Tracheal epithelial cell (primary cell): Measurements from ENCODE around the gene UBE2L3. TPM values are rescaled to one million over a fixed set of nuclear protein-coding genes. Genes with fewer than 3 reads are reported as not detected.

Experiments used
- total RNA-seq: library from RNA; depleted of rRNA; stranded (reverse); fragments of >200 nt; gene quantifications from 2 replicates; pipeline ENCODE4 v1.2.1, GENCODE V29; 2014

UBE2L3 gene
- 24.9 and 26.3 TPM in 2 replicates for total RNA-seq

GRCh38 chr22:21567456-21568346 is at the start of gene UBE2L3:
UBE2L3 (plus strand) TSS chr22:21567714; CDS start chr22:21567745, 31 bp downstream.

DNA sequence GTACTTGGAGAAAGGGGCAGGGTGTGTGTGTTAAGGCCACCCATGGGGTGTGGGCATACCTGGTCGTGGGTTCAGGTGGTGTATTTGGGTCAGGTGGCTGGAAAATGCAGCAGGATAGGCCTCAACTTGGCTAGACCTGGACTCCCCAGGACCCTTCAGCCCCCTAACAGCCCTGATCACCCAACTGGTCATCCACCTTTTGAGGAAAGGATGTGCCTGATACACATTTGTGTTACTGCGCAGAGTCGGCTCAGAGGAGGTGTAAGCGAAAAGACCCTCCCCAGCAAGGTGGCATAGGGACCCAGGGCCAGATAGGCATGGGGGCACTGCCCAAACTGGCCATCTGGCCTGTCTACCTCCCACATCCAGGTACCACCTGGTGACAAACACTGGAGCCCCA is 16.2 kb upstream of the UBE2L3 start, which contains the start of gene RIMBP3C:
TSS of gene RIMBP3C (minus strand) at position 101 of the 400 bp plus-strand sequence. CDS start 485 bp downstream, outside the sequence.

GRCh38 chr22:21629255-21630149 is 62.0 kb downstream of the UBE2L3 start, which contains the start of gene YDJC:
YDJC (minus strand) TSS chr22:21630022; CDS start chr22:21630014, 8 bp downstream.

DNA sequence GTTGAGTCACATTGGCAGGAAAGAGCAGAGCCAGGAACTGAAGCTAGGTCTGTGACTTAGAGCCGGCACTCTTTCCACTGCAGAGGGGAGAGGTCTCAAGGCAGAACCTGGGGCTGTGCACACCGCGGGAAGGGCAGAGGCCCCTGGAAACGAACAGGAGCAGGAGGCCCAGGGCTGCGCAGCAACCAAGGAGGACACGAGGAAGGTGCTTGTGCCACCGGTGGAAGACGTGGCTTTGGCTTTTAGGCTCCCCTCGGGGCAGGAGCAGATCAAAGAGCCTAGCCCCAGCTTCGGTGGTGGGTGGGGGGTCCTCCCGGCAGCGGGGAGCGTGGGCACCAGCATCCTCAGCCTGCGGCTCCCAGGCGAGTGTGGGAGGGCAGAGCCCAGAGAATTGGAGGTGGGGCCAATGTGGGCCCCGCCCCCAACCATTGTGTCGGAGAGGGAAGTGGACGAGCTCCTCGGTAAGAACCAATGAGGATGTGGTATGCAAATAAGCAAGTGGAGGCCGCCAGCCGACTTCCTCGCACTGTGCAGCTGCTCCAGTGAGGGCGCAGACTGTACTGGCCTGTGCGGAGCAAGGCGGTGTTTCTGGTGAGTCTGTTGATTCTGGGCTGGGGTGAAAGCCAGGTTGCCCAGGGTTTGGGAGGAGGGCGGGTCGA is 64.9 kb downstream of the UBE2L3 start, which contains the start of gene CCDC116:
TSS of gene CCDC116 (plus strand) at position 524 of the 659 bp plus-strand sequence. CDS start 422 bp downstream, outside the sequence.

GRCh38 chr22:21641789-21642583 is 74.5 kb downstream of the UBE2L3 start, which contains the start of gene SDF2L1:
SDF2L1 (plus strand) TSS chr22:21642302; CDS start chr22:21642337, 35 bp downstream.

Other genes with a start within 250 kb of the UBE2L3 start
- not detected in 2 replicates for gene RIMBP3B, start 184.0 kb upstream of the UBE2L3 start, total RNA-seq
- gene HIC2, start 150.3 kb upstream of the UBE2L3 start, total RNA-seq = 2.6 and 3.6 TPM in 2 replicates
- 1.2 TPM in 1 of 2 replicates, not detected in the other for gene TMEM191C, start 100.3 kb upstream of the UBE2L3 start, total RNA-seq
- under 0.01 and 0.21 TPM in 2 replicates for gene RIMBP3C, start 16.3 kb upstream of the UBE2L3 start, total RNA-seq
- 56.3 and 57.6 TPM in 2 replicates for gene YDJC, start 62.3 kb downstream of the UBE2L3 start, total RNA-seq
- gene CCDC116, start 65.0 kb downstream of the UBE2L3 start, total RNA-seq = 0.24 TPM in 1 of 2 replicates, not detected in the other
- gene SDF2L1, start 74.6 kb downstream of the UBE2L3 start, total RNA-seq = 27.7 and 52.1 TPM in 2 replicates
- gene PPIL2, start 98.3 kb downstream of the UBE2L3 start, total RNA-seq = 14.5 and 14.7 TPM in 2 replicates
- gene YPEL1, start 168.1 kb downstream of the UBE2L3 start, total RNA-seq = 1.4 TPM in 1 of 2 replicates, not detected in the other